Measurements from ENCODE around the gene CBLIF.

DNA sequence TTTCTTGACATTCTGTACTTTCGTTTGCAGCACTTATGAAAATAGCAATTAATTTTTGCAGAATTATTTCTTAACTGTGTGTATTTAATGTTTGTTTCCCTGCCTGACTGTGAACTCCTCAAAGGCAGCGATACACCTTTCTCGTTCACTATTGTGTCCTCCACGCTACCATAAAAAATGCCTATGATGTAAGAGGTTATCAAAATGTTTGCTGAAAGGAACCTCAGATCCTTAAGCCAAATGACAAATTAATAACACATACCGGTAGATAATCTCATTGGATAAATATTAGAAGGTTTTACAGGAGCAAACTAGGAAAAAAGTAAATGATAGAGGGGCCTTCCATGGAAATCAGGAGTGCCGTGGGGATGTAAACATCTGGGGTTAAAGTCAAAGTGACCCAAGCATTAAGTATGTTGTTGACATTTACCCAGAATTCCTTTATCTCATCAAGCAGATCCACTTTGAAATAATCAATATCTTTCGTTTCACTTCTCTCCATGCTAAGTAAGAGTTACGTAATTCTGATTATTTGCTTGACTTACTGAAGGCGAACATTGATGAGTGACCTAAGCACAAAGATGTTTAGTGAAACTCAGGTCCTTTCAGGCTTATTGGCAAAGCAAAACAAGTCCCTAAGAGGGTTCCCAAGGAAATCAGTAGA lies 30.7 kb upstream of the CBLIF start:
- TF ChIP-seq POLR2A (IDR thresholded peaks at IDR 0.05) (no peak), POLR2AphosphoS5 (IDR thresholded peaks at IDR 0.05; ENCODE audit: insufficient read depth in 1 of 2, low read depth in 1 of 2) (no peak)
- TF ChIP-seq, protein P1, sequence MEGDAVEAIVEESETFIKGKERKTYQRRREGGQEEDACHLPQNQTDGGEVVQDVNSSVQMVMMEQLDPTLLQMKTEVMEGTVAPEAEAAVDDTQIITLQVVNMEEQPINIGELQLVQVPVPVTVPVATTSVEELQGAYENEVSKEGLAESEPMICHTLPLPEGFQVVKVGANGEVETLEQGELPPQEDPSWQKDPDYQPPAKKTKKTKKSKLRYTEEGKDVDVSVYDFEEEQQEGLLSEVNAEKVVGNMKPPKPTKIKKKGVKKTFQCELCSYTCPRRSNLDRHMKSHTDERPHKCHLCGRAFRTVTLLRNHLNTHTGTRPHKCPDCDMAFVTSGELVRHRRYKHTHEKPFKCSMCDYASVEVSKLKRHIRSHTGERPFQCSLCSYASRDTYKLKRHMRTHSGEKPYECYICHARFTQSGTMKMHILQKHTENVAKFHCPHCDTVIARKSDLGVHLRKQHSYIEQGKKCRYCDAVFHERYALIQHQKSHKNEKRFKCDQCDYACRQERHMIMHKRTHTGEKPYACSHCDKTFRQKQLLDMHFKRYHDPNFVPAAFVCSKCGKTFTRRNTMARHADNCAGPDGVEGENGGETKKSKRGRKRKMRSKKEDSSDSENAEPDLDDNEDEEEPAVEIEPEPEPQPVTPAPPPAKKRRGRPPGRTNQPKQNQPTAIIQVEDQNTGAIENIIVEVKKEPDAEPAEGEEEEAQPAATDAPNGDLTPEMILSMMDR (IDR thresholded peaks at IDR 0.05) = no peak
